GM19452 (cell line): ENCODE measurements around the gene LOC128125822.
"Not testable (repeated sequence)": the region's sequence is repeated elsewhere in the genome, so short reads cannot be mapped to it uniquely, and the experiment has no call there.

Experiments
- ATAC-seq: cut with Tn5 transposase; IDR thresholded peaks from one replicate; pipeline ENCODE4 v1.9.1; 2021; ENCODE audit not compliant: unreplicated experiment

LOC128125822 gene

GRCh38 chr6:63581355-63582013, 9.2 kb downstream of the LOC128125822 start:
- ATAC-seq, result no peak

GRCh38 chr6:63582579-63583231, 10.4 kb downstream of the LOC128125822 start:
- ATAC-seq, result no peak

- ATAC-seq, result no peak
Observed at GRCh38 chr6:63584125-63584514, 11.8 kb downstream of the LOC128125822 start.

- no peak for ATAC-seq
Observed at GRCh38 chr6:63584566-63584965, 12.3 kb downstream of the LOC128125822 start.

- ATAC-seq, result not testable (repeated sequence)
Observed at GRCh38 chr6:63585652-63586051, 13.4 kb downstream of the LOC128125822 start.

GRCh38 chr6:63589952-63590411, 17.7 kb downstream of the LOC128125822 start:
- ATAC-seq, result no peak

GRCh38 chr6:63592886-63593285, 20.6 kb downstream of the LOC128125822 start:
- ATAC-seq, result no peak

GRCh38 chr6:63597141-63598048, 25.1 kb downstream of the LOC128125822 start:
- no peak for ATAC-seq

GRCh38 chr6:63598049-63599036, 26.1 kb downstream of the LOC128125822 start:
- ATAC-seq, result peak; percentile 99

GRCh38 chr6:63599243-63599642, 27.0 kb downstream of the LOC128125822 start:
- ATAC-seq, result no peak

- ATAC-seq, result no peak
Observed at GRCh38 chr6:63600136-63600535, 27.9 kb downstream of the LOC128125822 start.

GRCh38 chr6:63609231-63609630, 37.0 kb downstream of the LOC128125822 start:
- no peak for ATAC-seq

GRCh38 chr6:63610944-63611343, 38.7 kb downstream of the LOC128125822 start:
- ATAC-seq, result no peak

GRCh38 chr6:63611560-63611959, 39.3 kb downstream of the LOC128125822 start:
- ATAC-seq, result no peak

- no peak for ATAC-seq
Observed at GRCh38 chr6:63615590-63615989, 43.3 kb downstream of the LOC128125822 start.
